ENCODE measurements around the gene RPP30. TPM values are rescaled to one million over a fixed set of nuclear protein-coding genes. Genes with fewer than 3 reads are reported as not detected.

Gene RPP30
- total RNA-seq, 2 experiments from 2014 or later = 55.8 to 56.8 TPM

DNA sequence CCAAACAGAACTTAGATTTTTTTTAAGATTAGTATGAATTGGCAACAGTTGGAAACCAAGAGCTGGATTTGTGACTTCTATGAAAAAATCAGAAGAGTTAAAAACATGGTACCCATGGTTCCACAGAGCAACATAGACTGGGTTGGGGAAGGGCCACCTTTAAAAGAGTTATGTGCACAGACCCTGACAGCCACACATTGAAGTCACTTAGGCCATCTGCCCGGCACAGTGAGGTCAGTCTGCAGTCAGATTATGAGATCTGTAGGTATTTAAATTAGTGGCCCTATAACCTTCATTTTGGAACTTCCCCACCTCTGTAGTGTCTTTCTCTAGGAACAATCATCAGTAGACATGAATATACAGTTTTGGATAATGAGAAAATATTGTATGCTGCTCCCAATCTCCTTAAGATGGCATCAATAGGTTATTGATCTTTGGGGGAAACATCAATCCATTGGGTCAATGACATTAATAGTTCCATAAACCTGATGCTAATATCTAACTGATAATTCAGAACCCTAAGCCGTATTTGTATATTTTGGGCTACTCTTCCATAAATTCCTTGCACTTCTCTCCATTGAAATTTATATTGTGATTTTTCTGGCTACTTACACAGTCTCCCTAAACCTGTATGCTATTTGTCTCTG lies 42.1 kb downstream of the RPP30 start:
- ATAC-seq (no peak), DNase-seq (no peak)
- TF ChIP-seq, protein P1, sequence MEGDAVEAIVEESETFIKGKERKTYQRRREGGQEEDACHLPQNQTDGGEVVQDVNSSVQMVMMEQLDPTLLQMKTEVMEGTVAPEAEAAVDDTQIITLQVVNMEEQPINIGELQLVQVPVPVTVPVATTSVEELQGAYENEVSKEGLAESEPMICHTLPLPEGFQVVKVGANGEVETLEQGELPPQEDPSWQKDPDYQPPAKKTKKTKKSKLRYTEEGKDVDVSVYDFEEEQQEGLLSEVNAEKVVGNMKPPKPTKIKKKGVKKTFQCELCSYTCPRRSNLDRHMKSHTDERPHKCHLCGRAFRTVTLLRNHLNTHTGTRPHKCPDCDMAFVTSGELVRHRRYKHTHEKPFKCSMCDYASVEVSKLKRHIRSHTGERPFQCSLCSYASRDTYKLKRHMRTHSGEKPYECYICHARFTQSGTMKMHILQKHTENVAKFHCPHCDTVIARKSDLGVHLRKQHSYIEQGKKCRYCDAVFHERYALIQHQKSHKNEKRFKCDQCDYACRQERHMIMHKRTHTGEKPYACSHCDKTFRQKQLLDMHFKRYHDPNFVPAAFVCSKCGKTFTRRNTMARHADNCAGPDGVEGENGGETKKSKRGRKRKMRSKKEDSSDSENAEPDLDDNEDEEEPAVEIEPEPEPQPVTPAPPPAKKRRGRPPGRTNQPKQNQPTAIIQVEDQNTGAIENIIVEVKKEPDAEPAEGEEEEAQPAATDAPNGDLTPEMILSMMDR (IDR thresholded peaks at IDR 0.05) = no peak
- H3K27me3 Mint-ChIP-seq = no peaks in the 10 kb centered on the region
- H3K4me3 Mint-ChIP-seq = no peak overlapping the region
- intact Hi-C loops (cut with micrococcal nuclease) = loop anchor here (5.0 kb wide), 1 partner anchor 338 kb away; no protein-coding TSS in a partner anchor
- H3K4me1 Mint-ChIP-seq (ENCODE audit: low read depth) = peaks cover 2% of the 10 kb centered on the region
- no peaks in the 10 kb centered on the region for H3K36me3 Mint-ChIP-seq (ENCODE audit: low read depth)
- H3K27ac Mint-ChIP-seq = no peak overlapping the region
- CTCF ChIA-PET = interaction anchor here (0.7 to 5.7 kb wide), 4 partner anchors 10 to 721 kb away, joined by 3 to 60 read pairs (median 3); no protein-coding TSS in a partner anchor
- POLR2A ChIA-PET = no interaction called here
- peaks cover 6% of the 10 kb centered on the region for H3K9me3 Mint-ChIP-seq

DNA sequence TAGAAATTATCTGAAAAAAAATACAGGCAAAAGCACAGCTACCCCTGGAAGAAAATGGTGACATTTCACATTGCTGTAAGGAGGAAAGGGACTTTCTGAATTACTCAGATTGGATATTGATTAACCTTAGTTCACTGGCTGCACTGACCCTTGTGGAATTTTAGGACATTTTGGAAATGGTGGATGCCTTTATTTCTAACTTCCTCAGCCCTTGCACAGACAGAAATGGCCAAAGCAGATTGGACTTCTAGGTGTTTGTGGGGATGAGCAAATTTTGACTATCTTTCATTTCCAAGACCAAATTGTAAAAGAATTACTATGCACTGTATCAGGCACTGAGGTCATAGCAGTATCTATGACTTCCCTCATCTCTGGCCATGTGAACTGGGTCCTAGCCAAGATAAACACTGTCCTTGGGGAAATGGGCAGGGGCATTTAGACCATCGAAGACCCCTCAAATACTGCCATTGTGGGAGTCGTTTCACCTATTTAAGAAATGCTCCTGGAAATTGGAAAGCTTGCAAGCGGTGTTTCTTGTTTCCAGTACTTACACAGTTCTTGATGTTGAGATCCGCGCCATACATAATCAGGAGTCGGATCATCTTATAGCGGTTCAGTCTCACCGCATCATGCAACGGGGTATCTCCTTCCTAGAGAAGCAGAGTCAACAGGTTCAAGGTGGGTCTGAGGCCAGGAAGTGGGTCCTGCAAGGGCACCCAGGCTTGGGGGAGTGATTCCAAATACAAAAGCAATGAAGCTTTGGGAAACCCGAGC lies 43.4 kb downstream of the RPP30 start:
- no peak for ATAC-seq
- no peak for DNase-seq
- TF ChIP-seq, protein P1 (IDR thresholded peaks at IDR 0.05) = no peak
- Mint-ChIP-seq H3K9me3 (no peaks in the 10 kb centered on the region), H3K36me3 (ENCODE audit: low read depth) (no peaks in the 10 kb centered on the region), H3K27ac (no peak overlapping the region), H3K27me3 (peaks cover 3% of the 10 kb centered on the region), H3K4me3 (no peak overlapping the region), H3K4me1 (ENCODE audit: low read depth) (peaks cover 2% of the 10 kb centered on the region)
- ChIA-PET CTCF (interaction anchor here (5.7 kb wide), 1 partner anchor 336 kb away, joined by 60 read pairs; no protein-coding TSS in a partner anchor), POLR2A (no interaction called here)
- intact Hi-C loops (cut with micrococcal nuclease) = loop anchor here (5.0 kb wide), 1 partner anchor 337 kb away; no protein-coding TSS in a partner anchor

DNA sequence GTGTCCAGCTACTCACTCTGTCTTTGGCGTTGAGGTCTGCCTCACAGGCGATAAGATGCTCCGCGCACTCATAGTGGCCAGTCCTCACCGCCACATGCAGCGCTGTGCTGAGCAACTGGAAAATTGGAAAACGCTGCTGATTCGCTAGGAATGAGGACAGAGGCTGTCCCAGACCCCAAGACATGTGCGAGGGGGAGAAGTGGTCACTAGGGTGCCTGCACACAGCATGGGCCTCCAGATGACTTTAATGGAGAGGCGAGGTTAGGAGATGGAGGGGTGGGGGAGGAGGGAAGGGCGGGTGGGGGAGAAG lies 43.9 kb downstream of the RPP30 start:
- ATAC-seq (no peak), DNase-seq (no peak)
- Mint-ChIP-seq H3K27me3 (peaks cover 3% of the 10 kb centered on the region), H3K4me1 (ENCODE audit: low read depth) (peaks cover 2% of the 10 kb centered on the region), H3K27ac (no peak overlapping the region), H3K9me3 (no peaks in the 10 kb centered on the region), H3K36me3 (ENCODE audit: low read depth) (no peaks in the 10 kb centered on the region), H3K4me3 (no peak overlapping the region)
- intact Hi-C loops (cut with micrococcal nuclease) = no loop called here
- TF ChIP-seq, protein P1 (IDR thresholded peaks at IDR 0.05) = no peak
- CTCF ChIA-PET = no interaction called here
- POLR2A ChIA-PET = no interaction called here

DNA sequence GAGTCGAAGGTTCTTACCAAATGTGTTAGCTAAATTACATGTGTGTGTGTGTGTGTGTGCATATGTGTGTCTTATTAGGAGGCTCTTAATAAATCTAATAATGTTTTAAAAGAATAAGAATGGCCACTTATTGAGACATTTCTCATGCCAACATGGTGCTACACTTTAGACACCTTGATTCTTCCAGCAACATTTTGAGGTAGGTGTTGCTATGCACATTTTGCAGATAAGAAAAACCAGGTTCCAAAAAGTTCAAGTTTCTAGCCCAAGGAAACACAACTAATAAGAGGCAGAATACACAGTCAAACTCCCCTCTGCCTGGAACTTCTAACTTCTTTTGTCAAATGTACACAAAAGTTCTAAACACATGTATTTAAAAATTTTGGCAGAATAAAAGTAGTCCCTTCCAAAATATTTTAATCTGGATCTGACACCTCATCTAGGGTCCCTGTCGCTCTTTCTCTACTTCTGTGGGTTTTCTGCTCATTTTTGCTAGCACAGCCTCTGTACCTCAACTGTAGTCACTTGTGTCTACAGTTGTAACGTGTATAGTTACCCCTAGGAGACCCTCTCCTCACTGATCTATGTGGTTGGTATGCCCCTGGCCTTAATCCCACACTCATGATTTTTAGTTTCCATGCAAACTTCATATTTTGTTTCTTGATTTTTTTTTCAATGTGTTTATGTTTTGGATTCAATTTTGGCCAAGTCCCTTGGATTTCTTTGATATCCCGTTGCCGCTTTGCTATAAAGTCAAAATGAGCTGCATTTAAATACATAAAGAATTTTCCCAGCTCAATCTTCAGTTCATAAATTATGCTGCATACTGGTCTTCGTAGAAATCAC lies 44.8 kb downstream of the RPP30 start:
- Mint-ChIP-seq H3K4me3 (no peak overlapping the region), H3K36me3 (ENCODE audit: low read depth) (no peaks in the 10 kb centered on the region), H3K4me1 (ENCODE audit: low read depth) (peaks cover 2% of the 10 kb centered on the region), H3K27me3 (peaks cover 3% of the 10 kb centered on the region), H3K9me3 (no peaks in the 10 kb centered on the region), H3K27ac (no peak overlapping the region)
- ChIA-PET CTCF (interaction anchor here (0.8 to 1.9 kb wide), 6 partner anchors 8 to 367 kb away, joined by 3 to 5 read pairs (median 4); no protein-coding TSS in a partner anchor), POLR2A (no interaction called here)
- no peak for ATAC-seq
- TF ChIP-seq, protein P1 (IDR thresholded peaks at IDR 0.05) = no peak
- intact Hi-C loops (cut with micrococcal nuclease) = no loop called here
- no peak for DNase-seq

Measured in activated CD8-positive, alpha-beta T cell treated with anti-CD3 and anti-CD28 coated beads for 36 hours (primary cell).